Mammary epithelial cell (primary cell): ENCODE data around the gene HOXA7.

ENCODE experiments used
- CTCF ChIP-seq, 2 donors: IDR thresholded peaks in 1 of 2; conservative IDR thresholded peaks in 1 of 2; 2 replicates each; pipeline ENCODE4 v1.5.1; 2011 to 2012; ENCODE audit warnings: inconsistent platforms in 2 of 2, low read length in 2 of 2, mild to moderate bottlenecking in 2 of 2, control low read depth in 1 of 2, low read depth in 1 of 2; ENCODE audit not compliant: insufficient read depth in 1 of 2; ENCODE audit errors: extremely low read depth in 1 of 2
- EZH2 ChIP-seq: IDR thresholded peaks from 2 replicates; pipeline ENCODE4 v1.6.1; 2012; ENCODE audit warnings: low read length, inconsistent platforms, borderline replicate concordance

DNA sequence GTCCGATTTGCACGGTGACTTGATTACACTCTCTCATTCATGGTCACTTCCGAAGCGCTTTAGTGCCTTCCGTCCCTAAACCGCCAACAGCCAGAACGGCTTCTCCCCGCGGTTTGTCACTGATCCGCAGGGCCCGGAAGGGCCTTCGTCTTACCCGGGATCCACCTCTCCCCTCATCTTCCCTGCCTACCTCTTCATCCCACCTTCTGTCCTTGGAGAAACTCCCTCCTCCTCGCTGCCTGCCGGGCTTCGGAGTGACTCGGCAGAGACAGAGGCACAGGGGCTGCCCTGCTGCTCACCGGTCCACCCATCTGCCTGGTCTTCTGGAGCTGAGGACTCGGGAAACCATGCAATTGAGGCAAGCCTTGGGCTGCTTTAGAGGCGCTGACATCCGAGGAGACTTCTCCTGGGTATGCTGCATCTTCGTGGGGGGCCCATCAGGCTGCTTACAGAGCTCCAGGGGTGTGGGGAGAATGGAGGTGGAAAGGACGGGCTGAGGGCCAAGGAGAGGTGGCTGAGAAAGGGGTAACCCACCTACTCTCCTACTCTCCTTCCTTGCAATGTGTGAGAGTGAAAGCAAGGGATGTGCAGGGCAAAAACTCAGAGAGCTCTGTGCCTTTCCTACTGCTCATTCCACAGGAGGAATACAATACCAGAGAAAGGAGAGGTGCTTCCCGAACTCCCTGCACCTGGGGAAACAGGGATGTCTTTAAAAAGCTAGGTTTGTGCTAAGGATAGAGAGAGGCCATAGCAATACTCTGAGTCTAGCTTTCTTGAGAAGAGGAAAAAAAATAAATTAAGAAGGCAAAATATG is 29.6 kb upstream of the HOXA7 start:
- TF ChIP-seq CTCF (conservative IDR thresholded peaks at IDR 0.05 in 1 of 2, IDR thresholded peaks at IDR 0.05 in 1 of 2; ENCODE audit: extremely low read depth in 1 of 2, insufficient read depth in 1 of 2, low read depth in 1 of 2, low read length in 2 of 2) (no peak), EZH2 (peak; percentile 37)
